HG02763 (cell line): ENCODE measurements around the gene ADM2.
"Not testable (repeated sequence)": the region's sequence is repeated elsewhere in the genome, so short reads cannot be mapped to it uniquely, and the experiment has no call there.

Experiments used
- ATAC-seq: cut with Tn5 transposase; IDR thresholded peaks from one replicate; pipeline ENCODE4 v1.9.1; 2021; ENCODE audit warnings: mild to moderate bottlenecking, moderate library complexity; ENCODE audit not compliant: unreplicated experiment

ADM2 gene

GRCh38 chr22:50533856-50534711 lies 52.7 kb downstream of the ADM2 start:
- not testable (repeated sequence) for ATAC-seq

GRCh38 chr22:50535113-50535512 lies 53.8 kb downstream of the ADM2 start:
- ATAC-seq: no peak
